HG03571 (cell line): ENCODE results near the gene MRPS18A.
"Not testable (repeated sequence)": the region's sequence is repeated elsewhere in the genome, so short reads cannot be mapped to it uniquely, and the experiment has no call there.

Experiments
- ATAC-seq: cut with Tn5 transposase; IDR thresholded peaks from one replicate; pipeline ENCODE4 v1.9.1; 2021; ENCODE audit not compliant: unreplicated experiment

The MRPS18A gene

DNA sequence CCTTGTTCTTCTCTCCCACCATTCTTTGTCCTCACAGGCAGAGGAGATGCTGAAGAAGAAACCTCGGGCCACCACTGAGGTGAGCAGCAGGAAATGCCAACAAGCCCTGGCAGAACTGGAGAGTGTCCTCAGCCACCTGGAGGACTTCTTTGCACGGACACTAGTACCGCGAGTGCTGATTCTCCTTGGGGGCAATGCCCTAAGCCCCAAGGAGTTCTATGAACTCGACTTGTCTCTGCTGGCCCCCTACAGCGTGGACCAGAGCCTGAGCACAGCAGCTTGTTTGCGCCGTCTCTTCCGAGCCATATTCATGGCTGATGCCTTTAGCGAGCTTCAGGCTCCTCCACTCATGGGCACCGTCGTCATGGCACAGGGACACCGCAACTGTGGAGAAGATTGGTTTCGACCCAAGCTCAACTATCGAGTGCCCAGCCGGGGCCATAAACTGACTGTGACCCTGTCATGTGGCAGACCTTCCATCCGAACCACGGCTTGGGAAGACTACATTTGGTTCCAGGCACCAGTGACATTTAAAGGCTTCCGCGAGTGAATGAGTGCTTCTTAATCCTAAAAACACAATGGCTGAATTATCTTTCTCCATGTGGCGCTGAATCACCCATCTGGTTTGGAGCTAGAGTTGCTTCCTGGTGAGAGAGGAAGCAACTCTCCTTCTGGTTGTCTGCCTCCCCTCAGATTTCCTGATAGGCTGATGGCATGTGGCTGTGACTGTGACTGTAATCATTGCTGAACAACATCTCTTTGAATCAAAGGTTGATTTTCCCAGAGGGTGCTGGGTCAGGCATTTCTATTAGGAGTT, 47.4 kb downstream of the MRPS18A start:
- ATAC-seq = no peak

GRCh38 chr6:43636308-43636659, 51.3 kb downstream of the MRPS18A start:
- ATAC-seq = no peak

GRCh38 chr6:43635387-43636307, 51.9 kb downstream of the MRPS18A start, which contains the start of gene MAD2L1BP:
TSS of gene MAD2L1BP (plus strand) at chr6:43635840. CDS start at chr6:43635876, 36 bp downstream.
- peak; percentile 67 for ATAC-seq

DNA sequence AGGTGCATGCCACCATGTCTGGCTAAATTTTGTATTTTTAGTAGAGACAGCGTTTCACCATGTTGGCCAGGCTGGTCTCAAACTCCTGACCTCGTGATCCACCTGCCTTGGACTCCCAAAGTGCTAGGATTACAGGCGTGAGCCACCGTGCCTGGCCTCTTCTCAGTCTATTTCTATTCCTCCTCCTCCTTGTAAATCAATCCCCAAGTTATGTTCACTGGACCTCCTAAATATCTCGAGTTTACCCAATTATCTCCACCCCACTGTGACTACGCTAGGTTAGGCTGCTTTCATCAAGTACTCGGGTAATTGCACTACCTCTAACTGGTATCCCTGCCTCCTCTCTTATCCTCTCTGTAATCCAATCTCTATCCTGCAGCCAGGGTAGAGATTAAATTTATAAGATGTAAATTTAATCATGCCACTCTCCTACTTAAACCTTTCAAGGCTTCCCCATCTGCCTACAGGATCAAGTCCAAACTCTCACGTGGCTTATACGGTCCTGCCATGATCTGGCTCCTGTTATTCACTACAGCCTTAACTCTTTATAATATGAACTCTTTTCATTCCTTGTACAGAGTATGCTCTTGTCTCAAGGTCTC, 52.8 kb downstream of the MRPS18A start:
- ATAC-seq = no peak

GRCh38 chr6:43633002-43633401, 54.6 kb downstream of the MRPS18A start:
- not testable (repeated sequence) for ATAC-seq

GRCh38 chr6:43630980-43631619, 56.5 kb downstream of the MRPS18A start:
- ATAC-seq = no peak

DNA sequence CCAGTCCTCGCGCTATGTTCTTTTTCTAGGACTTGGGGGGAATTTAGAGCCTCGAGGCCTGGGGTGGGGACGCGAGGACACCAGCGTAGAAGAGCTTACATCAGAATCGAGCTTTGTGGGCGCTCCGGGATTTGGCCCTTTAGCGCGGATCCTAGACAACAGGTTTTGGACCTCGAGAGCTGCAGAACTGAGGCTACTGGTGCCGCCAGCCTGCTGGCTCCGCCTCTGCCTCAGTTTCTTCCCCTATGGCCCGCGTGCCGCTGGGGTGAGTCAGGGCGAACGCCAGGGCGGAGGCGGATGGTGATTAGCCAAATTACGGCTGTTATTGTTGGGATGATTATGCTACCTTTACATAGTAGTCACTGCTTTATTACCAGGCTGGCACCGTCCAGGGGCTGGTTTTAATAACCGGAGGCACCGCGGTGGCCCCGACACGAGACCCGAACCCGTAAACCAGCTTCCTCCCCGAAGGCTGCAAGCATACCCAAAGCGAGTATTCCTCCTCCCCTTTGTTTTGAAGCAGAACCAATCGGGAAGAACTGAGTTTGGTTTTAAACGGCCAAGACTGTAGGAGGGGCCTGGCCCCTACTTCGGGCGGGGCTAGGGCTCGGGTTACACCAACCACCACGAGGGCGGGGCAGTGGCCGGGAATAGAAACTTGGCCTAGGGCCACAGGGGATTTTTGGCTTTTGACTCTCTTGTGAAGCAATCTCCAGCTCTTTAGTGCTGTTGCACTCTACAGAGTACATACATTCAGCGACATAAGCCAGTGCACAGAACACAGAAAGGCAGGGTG, 57.9 kb downstream of the MRPS18A start:
- peak; percentile 62 for ATAC-seq

DNA sequence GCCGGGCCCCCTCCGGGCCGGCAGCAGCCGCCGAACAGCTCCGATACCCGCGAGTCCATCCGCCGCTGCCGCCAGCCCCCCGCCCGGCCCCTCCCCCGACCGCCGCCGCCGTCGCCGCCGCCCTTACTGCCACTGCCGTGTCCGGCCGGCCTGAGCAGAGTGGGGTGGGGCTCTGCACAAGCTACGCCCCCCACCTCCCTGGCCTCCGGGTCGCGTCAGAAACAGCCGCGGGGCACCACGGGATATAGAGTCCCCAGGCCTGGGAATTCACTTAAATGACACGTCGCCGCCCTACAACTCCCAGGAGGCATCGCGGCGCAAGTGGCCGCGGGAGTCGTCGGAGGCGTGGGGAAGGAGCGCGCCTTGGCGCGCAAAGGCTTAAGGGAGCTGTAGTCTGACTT, 58.5 kb downstream of the MRPS18A start, which contains the start of gene GTPBP2:
Gene GTPBP2, minus strand, starts transcription at position 161 of the 401 bp plus-strand sequence. Its CDS starts 102 bp downstream, at position 59.
- peak; percentile 82 for ATAC-seq

DNA sequence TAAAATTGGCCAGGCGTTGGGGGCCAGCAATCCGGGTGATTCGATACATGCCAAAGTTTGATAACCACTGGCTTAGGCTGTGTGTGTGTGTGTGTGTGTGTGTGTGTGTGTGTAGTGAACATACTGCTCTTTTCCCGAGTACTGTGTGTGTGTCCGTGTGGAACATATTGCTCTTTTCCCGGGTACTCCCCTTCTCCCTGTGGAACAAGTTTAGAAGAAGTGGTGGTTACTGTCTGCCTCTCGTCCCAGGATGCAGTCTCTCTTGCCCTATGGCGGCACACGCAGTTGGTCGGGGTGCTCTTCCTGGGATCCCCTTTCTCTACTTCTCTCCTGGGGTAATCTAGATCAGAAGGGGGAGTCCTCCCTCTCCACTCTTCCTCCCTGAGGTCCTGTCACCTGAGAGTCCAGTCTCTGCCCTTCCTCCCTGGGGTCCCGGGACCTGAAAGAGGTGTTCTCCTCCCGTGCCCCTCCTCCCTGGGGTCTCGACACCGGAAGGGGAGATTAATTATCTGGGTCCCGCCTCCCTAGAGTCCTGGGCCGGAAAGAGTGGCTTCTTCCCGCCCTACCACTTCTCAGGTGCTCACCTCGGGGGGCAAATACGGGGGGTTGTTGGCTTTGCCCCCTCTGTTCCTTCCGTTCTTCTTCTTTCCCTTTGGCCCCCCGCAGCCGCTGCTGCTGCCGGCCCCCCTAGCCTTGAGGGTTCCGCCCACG, 59.0 kb downstream of the MRPS18A start:
- ATAC-seq = no peak

DNA sequence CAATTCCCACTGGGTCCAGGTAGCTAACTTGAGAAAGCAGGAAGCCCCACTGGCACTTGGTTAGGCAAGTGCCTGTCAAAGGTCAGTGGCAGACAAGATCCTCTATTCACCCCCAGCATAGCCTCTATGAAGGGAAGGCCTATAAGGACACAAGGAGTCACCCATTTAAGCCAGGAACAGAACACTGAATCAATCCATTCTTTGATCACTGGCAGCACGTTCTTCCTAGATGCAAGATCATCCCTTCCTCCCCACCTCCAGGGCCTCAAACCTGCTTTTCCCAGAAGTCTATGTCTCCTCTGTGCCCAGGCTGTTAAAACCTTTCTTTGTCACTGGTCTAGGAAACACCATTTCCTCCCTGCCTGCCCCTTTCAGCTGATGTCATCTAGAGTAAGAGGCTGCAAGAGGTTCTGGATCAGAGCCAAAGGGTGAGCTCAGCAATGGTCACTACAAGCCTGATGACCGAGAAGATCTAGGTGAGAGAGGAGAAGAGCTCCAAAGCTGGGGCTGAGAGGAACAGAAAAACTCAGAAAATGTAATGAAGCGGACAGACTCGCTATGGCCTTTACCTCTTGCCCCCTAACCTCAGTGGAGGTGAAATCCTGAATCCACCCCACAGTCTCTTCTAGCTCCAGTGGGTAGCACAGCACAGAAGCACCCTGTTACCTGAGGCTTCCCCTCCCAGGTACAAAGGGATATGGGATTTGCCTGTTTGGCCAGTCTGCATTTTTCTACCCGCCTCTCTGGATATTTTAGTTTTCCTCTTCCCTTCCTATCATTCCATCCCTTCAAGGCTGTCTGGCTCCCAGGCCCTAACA, 60.4 kb downstream of the MRPS18A start:
- ATAC-seq = no peak

GRCh38 chr6:43625393-43625992, 62.1 kb downstream of the MRPS18A start:
- ATAC-seq = no peak

- no peak for ATAC-seq
These were observed 62.8 kb downstream of the MRPS18A start for GRCh38 chr6:43624786-43625288.

DNA sequence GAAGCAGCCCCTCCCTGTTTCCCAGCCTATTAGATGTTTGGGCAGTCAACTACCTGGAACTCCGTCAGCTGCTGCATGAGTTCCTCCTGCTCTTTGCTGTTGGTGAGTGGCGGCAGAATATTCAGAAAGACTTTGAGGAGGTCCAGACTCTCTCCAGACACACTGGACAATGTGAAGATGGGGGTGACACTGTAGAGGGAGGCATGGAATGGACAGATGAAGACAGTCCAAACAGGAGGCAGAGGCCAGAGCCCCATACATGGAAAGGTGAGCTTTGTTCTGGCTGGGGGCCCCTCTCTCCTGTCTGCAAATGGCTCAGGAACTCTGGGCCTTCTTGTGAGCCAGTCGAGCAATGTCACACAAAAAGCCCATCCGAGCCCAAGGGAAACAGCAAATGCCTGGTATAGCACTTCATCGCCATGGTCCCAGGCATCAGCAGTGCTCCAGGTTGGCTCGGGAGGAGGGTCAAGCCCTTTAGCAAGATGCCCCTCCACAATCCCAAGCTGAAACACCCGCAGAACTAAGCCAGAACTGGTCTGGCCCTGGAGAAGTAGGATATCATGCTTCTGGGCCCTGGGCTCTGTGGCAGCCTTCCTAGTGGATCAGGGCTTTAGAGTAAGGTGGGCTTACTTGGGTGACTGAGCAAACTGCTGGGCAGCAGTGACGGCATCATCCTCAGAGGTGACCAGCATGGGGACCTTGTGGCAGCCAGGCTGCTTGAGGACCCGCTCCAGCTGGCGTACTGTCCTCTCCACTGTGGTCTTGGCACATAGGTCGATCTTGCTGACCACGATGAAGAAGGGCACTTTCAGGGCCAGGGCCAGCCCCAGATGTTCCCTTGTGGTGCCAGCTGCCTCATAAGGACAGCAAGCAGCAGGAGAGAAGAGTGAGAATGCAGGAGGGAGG, 63.5 kb downstream of the MRPS18A start:
- ATAC-seq = no peak

DNA sequence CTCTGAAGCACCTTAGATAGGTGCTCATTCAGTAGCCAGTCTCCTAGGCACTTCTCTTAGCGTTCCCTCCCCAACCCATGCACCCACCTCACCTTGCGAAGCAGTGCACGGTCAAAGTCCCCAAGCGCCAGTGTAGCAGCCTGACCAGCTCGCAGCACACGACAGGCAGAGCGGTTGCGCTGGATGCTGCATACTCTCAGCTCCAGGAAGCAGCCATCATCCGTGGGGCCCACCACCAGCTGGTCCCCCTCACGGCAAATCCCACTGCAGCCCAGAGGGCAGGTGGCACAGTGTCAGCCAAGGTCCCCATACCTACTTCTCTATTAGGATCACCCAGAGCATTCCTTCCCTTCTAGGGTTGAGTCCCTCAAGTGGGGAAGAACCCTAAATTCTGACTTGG, 65.0 kb downstream of the MRPS18A start:
- ATAC-seq = no peak

DNA sequence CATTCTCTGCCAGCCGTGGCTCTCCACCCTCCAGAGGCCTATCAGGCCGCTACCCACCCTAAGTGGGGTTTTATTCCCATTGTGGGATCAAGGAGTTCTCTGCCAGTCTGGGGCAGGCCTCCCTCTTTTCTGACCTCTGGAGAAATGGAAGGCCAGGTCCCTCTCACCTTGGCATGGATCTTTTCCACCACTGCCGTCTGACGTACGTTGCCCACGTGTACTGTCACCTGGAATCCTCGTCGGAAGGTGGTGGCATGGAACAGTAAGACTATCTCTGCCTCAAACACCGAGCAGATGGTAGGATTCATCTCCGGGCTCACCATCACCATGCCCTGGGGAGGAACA, 65.8 kb downstream of the MRPS18A start:
- no peak for ATAC-seq
